ENCODE results near the gene CENPM.
"Not testable (repeated sequence)": the region's sequence is repeated elsewhere in the genome, so short reads cannot be mapped to it uniquely, and the experiment has no call there.

CENPM gene

GRCh38 chr22:41966607-41967240 lies 19.8 kb upstream of the CENPM start:
- DNase-seq (ENCODE audit: low read depth, low spot score) = peak; percentile 69

DNA sequence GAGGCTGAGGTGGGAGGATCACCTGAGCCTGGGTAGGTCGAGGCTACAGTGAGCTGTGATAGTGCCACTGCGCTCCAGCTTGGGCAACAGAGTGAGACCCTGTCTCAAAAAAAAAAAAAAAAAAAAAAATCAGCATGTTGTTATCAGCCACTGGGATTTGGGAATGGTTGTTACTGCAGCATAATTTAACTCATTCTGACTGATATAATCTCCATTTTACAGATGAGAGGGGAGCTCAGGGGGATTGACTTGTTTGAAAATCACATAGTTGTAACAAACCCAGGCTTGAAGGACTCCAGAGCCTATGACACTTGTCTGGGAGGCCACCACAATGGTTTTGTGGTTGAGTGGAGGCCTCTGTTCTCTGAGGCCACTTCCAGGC lies 19.3 kb upstream of the CENPM start:
- no peak for DNase-seq (ENCODE audit: low read depth, low spot score)

GRCh38 chr22:41964112-41964491 lies 17.1 kb upstream of the CENPM start:
- DNase-seq (ENCODE audit: low read depth, low spot score) = no peak

- DNase-seq (ENCODE audit: low read depth, low spot score) = no peak
Observed at GRCh38 chr22:41963453-41964111, 16.6 kb upstream of the CENPM start.

DNA sequence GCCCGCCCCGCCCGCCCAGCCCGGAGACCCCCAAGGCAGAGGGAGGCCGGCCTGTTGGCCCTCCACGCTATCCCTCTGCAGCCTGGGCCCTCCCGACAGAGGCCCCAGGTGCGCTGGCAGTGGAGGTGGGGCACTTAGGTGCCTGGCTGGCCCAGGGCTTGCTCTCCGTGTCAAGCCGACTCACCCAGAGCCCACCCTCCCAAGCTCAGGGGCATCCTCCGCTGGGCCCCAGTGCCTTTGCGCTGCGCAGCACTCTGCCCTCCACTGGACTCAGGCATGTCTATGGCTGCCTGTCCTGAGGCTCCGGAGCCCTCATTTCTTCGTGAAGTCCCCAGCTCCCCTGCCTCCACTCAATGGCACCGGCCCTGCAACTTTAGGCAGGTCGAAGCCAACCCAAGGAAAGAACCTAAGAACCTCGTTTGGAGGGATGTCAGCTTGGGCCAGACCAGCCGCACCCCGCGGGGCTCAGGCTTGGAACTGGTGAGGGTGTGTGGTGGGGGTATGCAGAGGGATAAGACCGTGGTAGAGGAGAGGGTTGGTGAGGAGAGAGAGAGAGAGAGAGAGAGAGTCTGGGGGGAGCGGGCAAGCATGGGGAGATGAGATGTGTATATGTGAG lies 11.1 kb upstream of the CENPM start:
- no peak for DNase-seq (ENCODE audit: low read depth, low spot score)

GRCh38 chr22:41952713-41953112 lies 5.8 kb upstream of the CENPM start:
- no peak for DNase-seq (ENCODE audit: low read depth, low spot score)

- no peak for DNase-seq (ENCODE audit: low read depth, low spot score)
Observed at GRCh38 chr22:41951898-41952474, 5.0 kb upstream of the CENPM start, which contains the start of gene SMIM45. Gene SMIM45 (plus strand): TSS chr22:41952150.

- DNase-seq (ENCODE audit: low read depth, low spot score) = no peak
Observed at GRCh38 chr22:41949297-41949965, 2.5 kb upstream of the CENPM start.

DNA sequence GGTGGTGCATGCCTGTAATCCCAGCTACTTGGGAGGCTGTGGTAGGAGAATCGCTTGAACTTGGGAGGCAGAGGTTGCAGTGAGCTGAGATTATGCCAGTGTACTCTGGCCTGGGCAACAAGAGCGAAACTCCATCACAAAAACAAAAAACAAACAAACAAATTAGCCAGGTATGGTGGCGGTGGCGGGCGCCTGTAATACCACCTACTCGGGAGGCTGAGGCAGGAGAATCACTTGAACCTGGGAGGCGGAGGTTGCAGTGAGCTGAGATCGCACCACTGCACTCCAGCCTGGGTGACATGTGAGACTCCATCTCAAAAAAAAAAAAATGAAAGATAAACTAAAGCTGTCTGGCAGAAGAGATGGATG lies 2.0 kb upstream of the CENPM start:
- DNase-seq (ENCODE audit: low read depth, low spot score) = not testable (repeated sequence)

- DNase-seq (ENCODE audit: low read depth, low spot score) = no peak
Observed at GRCh38 chr22:41948142-41948541, 1.2 kb upstream of the CENPM start.

DNA sequence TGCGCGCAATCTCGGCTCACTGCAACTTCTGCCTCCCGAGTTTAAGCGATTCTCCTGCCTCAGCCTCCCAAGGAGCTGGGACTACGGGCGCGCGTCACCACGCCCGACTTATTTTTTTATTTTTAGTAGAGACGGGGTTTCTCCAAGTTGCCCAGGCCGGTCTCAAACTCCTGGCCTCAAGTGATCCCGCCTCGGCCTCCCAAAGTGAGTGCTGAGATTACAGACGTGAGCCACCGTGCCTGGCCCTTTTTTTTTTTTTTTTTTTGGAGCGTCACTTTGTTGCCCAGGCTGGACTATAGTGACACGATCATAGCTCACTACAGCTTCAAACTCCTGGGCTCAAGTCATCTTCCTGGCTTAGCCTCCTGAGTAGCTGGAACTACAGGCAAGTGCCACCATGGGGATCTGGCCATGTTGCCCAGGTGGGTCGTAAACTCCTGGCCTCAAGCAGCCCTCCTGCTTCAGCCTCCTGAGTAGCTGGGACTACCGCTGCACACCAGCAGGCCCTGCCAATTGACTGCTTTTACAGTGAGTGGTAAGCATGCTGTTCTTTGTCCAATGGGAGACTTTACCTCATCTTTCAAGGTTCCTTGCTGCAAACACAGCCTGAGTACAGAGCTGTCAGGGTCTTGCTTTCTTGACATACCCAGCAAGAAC lies 600 bp upstream of the CENPM start:
- DNase-seq (ENCODE audit: low read depth, low spot score) = no peak

GRCh38 chr22:41943661-41944209 lies 3.2 kb downstream of the CENPM start:
- no peak for DNase-seq (ENCODE audit: low read depth, low spot score)

GRCh38 chr22:41940832-41941765 lies 5.9 kb downstream of the CENPM start:
- no peak for DNase-seq (ENCODE audit: low read depth, low spot score)

DNA sequence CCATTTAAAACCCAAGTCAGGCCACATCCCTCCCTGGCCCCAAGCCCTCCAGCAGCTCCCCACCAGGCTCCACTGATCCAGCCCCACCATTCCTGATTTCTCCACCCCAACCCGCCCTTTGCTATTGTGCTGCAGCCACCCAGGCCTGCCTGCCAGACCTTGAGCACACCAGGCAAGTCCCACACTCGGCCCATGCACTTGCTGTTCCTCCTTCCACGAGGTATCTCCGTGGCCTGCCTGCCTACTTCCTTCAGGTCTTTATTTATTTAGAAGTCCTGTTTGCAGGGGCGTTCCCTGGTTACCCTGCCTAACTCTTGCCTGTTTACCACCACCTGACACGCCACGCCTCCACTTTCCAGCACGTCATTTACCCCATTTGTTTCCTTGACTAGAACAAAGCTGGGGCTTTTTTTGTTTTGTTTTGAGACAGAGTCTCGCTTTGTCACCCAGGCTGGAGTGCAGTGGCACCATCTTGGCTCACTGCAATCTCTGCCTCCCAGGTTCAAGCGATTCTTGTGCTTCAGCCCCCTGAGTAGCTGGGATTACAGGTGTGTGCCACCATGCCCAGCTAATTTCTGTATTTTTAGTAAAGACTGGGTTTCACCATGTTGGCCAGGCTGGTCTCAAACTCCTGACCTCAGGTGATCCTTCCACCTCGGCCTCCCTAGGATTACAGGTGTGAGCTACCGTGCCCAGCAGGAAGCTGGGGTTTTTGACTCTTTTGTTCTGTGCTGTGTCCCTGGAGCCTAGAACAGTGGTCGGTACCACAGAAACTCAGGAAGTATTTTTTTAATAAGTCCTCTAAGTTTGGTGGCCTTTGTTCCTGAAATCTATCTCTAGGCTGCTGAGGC lies 6.7 kb downstream of the CENPM start:
- DNase-seq (ENCODE audit: low read depth, low spot score) = no peak

- DNase-seq (ENCODE audit: low read depth, low spot score) = no peak
Observed at GRCh38 chr22:41936894-41937169, 10.1 kb downstream of the CENPM start.

GRCh38 chr22:41935509-41935908 lies 11.4 kb downstream of the CENPM start:
- no peak for DNase-seq (ENCODE audit: low read depth, low spot score)

- DNase-seq (ENCODE audit: low read depth, low spot score) = no peak
Observed at GRCh38 chr22:41935015-41935351, 12.0 kb downstream of the CENPM start.

GRCh38 chr22:41934284-41935014 lies 12.5 kb downstream of the CENPM start:
- DNase-seq (ENCODE audit: low read depth, low spot score) = no peak
